Measurements from ENCODE around the gene KLK11.

- TF ChIP-seq SUZ12 (IDR thresholded peaks at IDR 0.05; ENCODE audit: extremely low read depth, insufficient read depth, insufficient read length) (no peak), ZNF274 (IDR thresholded peaks at IDR 0.05; ENCODE audit: low read depth, low read length) (no peak), YY1 (IDR thresholded peaks at IDR 0.05; ENCODE audit: insufficient read depth, insufficient read length) (no peak)
Observed at GRCh38 chr19:51071095-51071405, 44.6 kb upstream of the KLK11 start.
